Measurements from ENCODE around the gene MBD3. TPM values are rescaled to one million over a fixed set of nuclear protein-coding genes. Genes with fewer than 3 reads are reported as not detected.

Gene MBD3
- total and polyA plus RNA-seq, 2 donors (not counting 1 experiment from before 2014, with no cell fraction given) = 19.8 to 85.2 TPM

- no peaks in the 10 kb centered on the region for H3K36me3 ChIP-seq (ENCODE audit: control insufficient read depth, insufficient read depth, low read length)
- H3K4me3 ChIP-seq (replicated peaks in 1 of 4; ENCODE audit: control extremely low read depth in 1 of 4, insufficient read depth in 1 of 4, low read depth in 3 of 4, low read length in 4 of 4) = peak within 1 kb of the TSS; percentile 42 to 84 (median 62)
- no peaks in the 10 kb centered on the region for H4K20me1 ChIP-seq (ENCODE audit: control insufficient read depth, extremely low read depth, insufficient read depth, low read length)
- DNase-seq (ENCODE audit: low read depth in 2 of 2) = peak; percentile 43 to 54
- H3K79me2 ChIP-seq (ENCODE audit: control insufficient read depth, insufficient read depth, low read length) = peaks cover 34% of the 10 kb centered on the region
- no peaks in the 10 kb centered on the region for H3K9me3 ChIP-seq (ENCODE audit: control insufficient read depth, insufficient read depth, low read depth, low read length)
- peaks cover 7% of the 10 kb centered on the region for H3K4me1 ChIP-seq (ENCODE audit: control insufficient read depth, extremely low read depth, insufficient read depth, low read length)
- peak within 1 kb of the TSS; percentile 83 for H3K27ac ChIP-seq (ENCODE audit: insufficient read depth, low read length)
- no peaks in the 10 kb centered on the region for H3K27me3 ChIP-seq (ENCODE audit: control insufficient read depth, insufficient read depth, low read length)
- no peak for TF ChIP-seq EZH2 (IDR thresholded peaks at IDR 0.05; ENCODE audit: low read length, missing control alignments)
- TF ChIP-seq, protein P1, sequence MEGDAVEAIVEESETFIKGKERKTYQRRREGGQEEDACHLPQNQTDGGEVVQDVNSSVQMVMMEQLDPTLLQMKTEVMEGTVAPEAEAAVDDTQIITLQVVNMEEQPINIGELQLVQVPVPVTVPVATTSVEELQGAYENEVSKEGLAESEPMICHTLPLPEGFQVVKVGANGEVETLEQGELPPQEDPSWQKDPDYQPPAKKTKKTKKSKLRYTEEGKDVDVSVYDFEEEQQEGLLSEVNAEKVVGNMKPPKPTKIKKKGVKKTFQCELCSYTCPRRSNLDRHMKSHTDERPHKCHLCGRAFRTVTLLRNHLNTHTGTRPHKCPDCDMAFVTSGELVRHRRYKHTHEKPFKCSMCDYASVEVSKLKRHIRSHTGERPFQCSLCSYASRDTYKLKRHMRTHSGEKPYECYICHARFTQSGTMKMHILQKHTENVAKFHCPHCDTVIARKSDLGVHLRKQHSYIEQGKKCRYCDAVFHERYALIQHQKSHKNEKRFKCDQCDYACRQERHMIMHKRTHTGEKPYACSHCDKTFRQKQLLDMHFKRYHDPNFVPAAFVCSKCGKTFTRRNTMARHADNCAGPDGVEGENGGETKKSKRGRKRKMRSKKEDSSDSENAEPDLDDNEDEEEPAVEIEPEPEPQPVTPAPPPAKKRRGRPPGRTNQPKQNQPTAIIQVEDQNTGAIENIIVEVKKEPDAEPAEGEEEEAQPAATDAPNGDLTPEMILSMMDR (conservative IDR thresholded peaks at IDR 0.05 in 1 of 2, IDR thresholded peaks at IDR 0.05 in 1 of 2; ENCODE audit: low read depth in 1 of 2, low read length in 2 of 2) = no peak
- no peak within 1 kb of the TSS for H2AFZ ChIP-seq (ENCODE audit: low read length)
- H3K9ac ChIP-seq (ENCODE audit: insufficient read depth, low read length) = peak within 1 kb of the TSS; percentile 89
- no peak within 1 kb of the TSS for H3K4me2 ChIP-seq (ENCODE audit: extremely low read depth, insufficient read depth, low read length)
Observed at GRCh38 chr19:1568320-1569019, 24.2 kb downstream of the MBD3 start, which contains the start of gene MEX3D. MEX3D (minus strand) TSS chr19:1568325; CDS start chr19:1568058, 267 bp downstream.

GRCh38 chr19:1567848-1568227 lies 24.8 kb downstream of the MBD3 start:
- Histone ChIP-seq H3K9me3 (ENCODE audit: control insufficient read depth, insufficient read depth, low read depth, low read length) (no peaks in the 10 kb centered on the region), H4K20me1 (ENCODE audit: control insufficient read depth, extremely low read depth, insufficient read depth, low read length) (no peaks in the 10 kb centered on the region), H2AFZ (ENCODE audit: low read length) (no peak overlapping the region), H3K27me3 (ENCODE audit: control insufficient read depth, insufficient read depth, low read length) (no peaks in the 10 kb centered on the region), H3K27ac (ENCODE audit: insufficient read depth, low read length) (no peak overlapping the region), H3K9ac (ENCODE audit: insufficient read depth, low read length) (no peak overlapping the region), H3K79me2 (ENCODE audit: control insufficient read depth, insufficient read depth, low read length) (peaks cover 40% of the 10 kb centered on the region), H3K4me1 (ENCODE audit: control insufficient read depth, extremely low read depth, insufficient read depth, low read length) (peaks cover 7% of the 10 kb centered on the region), H3K4me3 (replicated peaks in 1 of 4; ENCODE audit: control extremely low read depth in 1 of 4, insufficient read depth in 1 of 4, low read depth in 3 of 4, low read length in 4 of 4) (peak overlapping the region in 1 of 4 experiments; percentile 84), H3K36me3 (ENCODE audit: control insufficient read depth, insufficient read depth, low read length) (no peaks in the 10 kb centered on the region), H3K4me2 (ENCODE audit: extremely low read depth, insufficient read depth, low read length) (no peak overlapping the region)
- TF ChIP-seq, protein P1 (conservative IDR thresholded peaks at IDR 0.05 in 1 of 2, IDR thresholded peaks at IDR 0.05 in 1 of 2; ENCODE audit: low read depth in 1 of 2, low read length in 2 of 2) = no peak
- TF ChIP-seq EZH2 (IDR thresholded peaks at IDR 0.05; ENCODE audit: low read length, missing control alignments) = no peak
- no peak for DNase-seq (ENCODE audit: low read depth in 2 of 2)

GRCh38 chr19:1567116-1567847 lies 25.4 kb downstream of the MBD3 start:
- peaks cover 41% of the 10 kb centered on the region for H3K79me2 ChIP-seq (ENCODE audit: control insufficient read depth, insufficient read depth, low read length)
- TF ChIP-seq EZH2 (IDR thresholded peaks at IDR 0.05; ENCODE audit: low read length, missing control alignments) = no peak
- TF ChIP-seq, protein P1 (conservative IDR thresholded peaks at IDR 0.05 in 1 of 2, IDR thresholded peaks at IDR 0.05 in 1 of 2; ENCODE audit: low read depth in 1 of 2, low read length in 2 of 2) = no peak
- peak overlapping the region; percentile 48 to 84 (median 79) for H3K4me3 ChIP-seq (replicated peaks in 1 of 4; ENCODE audit: control extremely low read depth in 1 of 4, insufficient read depth in 1 of 4, low read depth in 3 of 4, low read length in 4 of 4)
- peaks cover 7% of the 10 kb centered on the region for H3K4me1 ChIP-seq (ENCODE audit: control insufficient read depth, extremely low read depth, insufficient read depth, low read length)
- DNase-seq (ENCODE audit: low read depth in 2 of 2) = no peak
- peak overlapping the region; percentile 89 for H3K9ac ChIP-seq (ENCODE audit: insufficient read depth, low read length)
- H3K36me3 ChIP-seq (ENCODE audit: control insufficient read depth, insufficient read depth, low read length) = no peaks in the 10 kb centered on the region
- H3K27ac ChIP-seq (ENCODE audit: insufficient read depth, low read length) = peak overlapping the region; percentile 83
- no peaks in the 10 kb centered on the region for H3K27me3 ChIP-seq (ENCODE audit: control insufficient read depth, insufficient read depth, low read length)
- H2AFZ ChIP-seq (ENCODE audit: low read length) = no peak overlapping the region
- no peaks in the 10 kb centered on the region for H3K9me3 ChIP-seq (ENCODE audit: control insufficient read depth, insufficient read depth, low read depth, low read length)
- H3K4me2 ChIP-seq (ENCODE audit: extremely low read depth, insufficient read depth, low read length) = no peak overlapping the region
- H4K20me1 ChIP-seq (ENCODE audit: control insufficient read depth, extremely low read depth, insufficient read depth, low read length) = no peaks in the 10 kb centered on the region

Data from fibroblast of lung (primary cell).